Uterus (tissue), 2 donors: ENCODE results near the gene CACNB2.

Source experiments
- POLR2A ChIP-seq, 2 donors: fragments of 450-650 bp; IDR thresholded peaks; one replicate each; pipeline ENCODE4 v1.6.1; 2016; ENCODE audit warnings: antibody characterized with exemption in 2 of 2, mild to moderate bottlenecking in 1 of 2, moderate library complexity in 1 of 2
- TF ChIP-seq, protein P1 (sequence below), 4 experiments: fragments of 200-600 bp in 2 of 4; fragments of 450-650 bp in 2 of 4; sonication (generic) in 2 of 4; IDR thresholded peaks; one replicate each; pipeline ENCODE4 v1.5.1; 2016 to 2019; ENCODE audit warnings: antibody characterized with exemption in 4 of 4, mild to moderate bottlenecking in 2 of 4, moderate library complexity in 1 of 4

DNA sequence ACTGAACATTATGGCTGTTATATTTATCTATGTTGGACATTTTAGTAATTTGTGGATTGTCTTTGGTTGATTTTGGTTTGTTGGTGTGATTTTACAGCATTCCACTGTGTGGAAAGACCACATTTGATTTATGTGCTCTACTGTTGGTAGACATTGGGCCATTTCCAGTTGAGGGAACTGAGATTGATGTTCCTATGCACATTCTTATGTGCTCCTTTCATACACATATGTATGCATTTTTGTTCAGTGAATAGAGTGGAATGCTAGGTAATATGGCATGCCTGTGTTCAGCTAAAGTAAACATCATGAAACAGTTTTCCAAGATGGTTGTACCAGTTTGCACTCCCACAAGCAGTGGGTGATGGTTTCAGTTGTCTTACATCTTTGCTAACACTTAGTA lies 15.1 kb downstream of the CACNB2 start:
- TF ChIP-seq, protein P1, sequence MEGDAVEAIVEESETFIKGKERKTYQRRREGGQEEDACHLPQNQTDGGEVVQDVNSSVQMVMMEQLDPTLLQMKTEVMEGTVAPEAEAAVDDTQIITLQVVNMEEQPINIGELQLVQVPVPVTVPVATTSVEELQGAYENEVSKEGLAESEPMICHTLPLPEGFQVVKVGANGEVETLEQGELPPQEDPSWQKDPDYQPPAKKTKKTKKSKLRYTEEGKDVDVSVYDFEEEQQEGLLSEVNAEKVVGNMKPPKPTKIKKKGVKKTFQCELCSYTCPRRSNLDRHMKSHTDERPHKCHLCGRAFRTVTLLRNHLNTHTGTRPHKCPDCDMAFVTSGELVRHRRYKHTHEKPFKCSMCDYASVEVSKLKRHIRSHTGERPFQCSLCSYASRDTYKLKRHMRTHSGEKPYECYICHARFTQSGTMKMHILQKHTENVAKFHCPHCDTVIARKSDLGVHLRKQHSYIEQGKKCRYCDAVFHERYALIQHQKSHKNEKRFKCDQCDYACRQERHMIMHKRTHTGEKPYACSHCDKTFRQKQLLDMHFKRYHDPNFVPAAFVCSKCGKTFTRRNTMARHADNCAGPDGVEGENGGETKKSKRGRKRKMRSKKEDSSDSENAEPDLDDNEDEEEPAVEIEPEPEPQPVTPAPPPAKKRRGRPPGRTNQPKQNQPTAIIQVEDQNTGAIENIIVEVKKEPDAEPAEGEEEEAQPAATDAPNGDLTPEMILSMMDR (IDR thresholded peaks at IDR 0.05), result no peak
- TF ChIP-seq POLR2A (IDR thresholded peaks at IDR 0.05), result no peak
